HepG2 (cell line): Measurements from ENCODE around the gene GPR61. TPM values are rescaled to one million over a fixed set of nuclear protein-coding genes. Genes with fewer than 3 reads are reported as not detected.
A peak's percentile ranks its signal among the peaks of the same experiment; 100 is the strongest.

ENCODE experiments used
- ATAC-seq: fragments of 200-7000 bp; cut with Tn5 transposase; 3 replicates; pipeline ENCODE4 v1.9.1; 2020; ENCODE audit warnings: mild to moderate bottlenecking, moderate library complexity
- BruUV-seq: library from RNA; stranded (reverse); fragments of 400-500 nt; replicated peaks from 2 replicates; lab custom pipeline; 2021; lab: Mats Ljungman, UMichigan
- CTCF ChIA-PET: fragments of 300-600 bp; formaldehyde crosslinking; extraction: SDS; loops from one replicate; lab custom pipeline; 2021; ENCODE audit warnings: low total read pairs, inconsistent platforms, low intra/inter-chr PET ratio; lab: Yijun Ruan, JAX
- POLR2A ChIA-PET: fragments of 350-600 bp; sonication (Branson Sonifier 250); formaldehyde crosslinking; loops from one replicate; lab custom pipeline; 2020; ENCODE audit warnings: antibody characterized with exemption, inconsistent platforms; lab: Yijun Ruan, JAX
- DNase-seq: peaks from one replicate; pipeline ENCODE4 v3.0.0-alpha.2; 2015; ENCODE audit warnings: low spot score
- FAIRE-seq: peaks from 3 replicates; lab custom pipeline; 2011; peaks lifted over from hg19 to GRCh38; lab: Jason Lieb, UNC
- H2AFZ ChIP-seq: one replicate; pipeline ENCODE4 v1.6.1; 2011; ENCODE audit warnings: low read length, inconsistent platforms
- H3K27ac ChIP-seq: fragments of 300-600 bp; 3 replicates; pipeline ENCODE4 v1.8.0; 2011; ENCODE audit warnings: mixed run types, mild to moderate bottlenecking, mixed read lengths, low read length, inconsistent platforms; ENCODE audit not compliant: insufficient read depth; ENCODE audit errors: extremely low read length
- H3K27me3 ChIP-seq, 2 experiments: fragments of 200-600 bp in 1 of 2; 2 replicates in 1 of 2; 3 replicates in 1 of 2; pipeline versions ENCODE4 v1.6.0 to v1.8.0; 2011; ENCODE audit warnings: low read length in 2 of 2, mild to moderate bottlenecking in 2 of 2, moderate library complexity in 2 of 2, inconsistent platforms in 1 of 2; ENCODE audit not compliant: insufficient read depth in 2 of 2, control insufficient read depth in 1 of 2
- H3K36me3 ChIP-seq, 2 experiments: fragments of 200-600 bp in 1 of 2; replicated peaks in 1 of 2; 2 replicates in 1 of 2; 3 replicates in 1 of 2; pipeline versions ENCODE4 v1.5.1 to v1.8.0; 2011; ENCODE audit warnings: low read length in 2 of 2, inconsistent platforms in 1 of 2; ENCODE audit not compliant: insufficient read depth in 2 of 2, control insufficient read depth in 1 of 2
- H3K4me1 ChIP-seq: 2 replicates; pipeline ENCODE4 v1.5.1; 2012; ENCODE audit warnings: low read length, inconsistent platforms; ENCODE audit not compliant: insufficient read depth
- H3K4me2 ChIP-seq: 2 replicates; pipeline ENCODE4 v1.6.0; 2011; ENCODE audit warnings: low read depth, low read length, inconsistent platforms
- H3K4me3 ChIP-seq, 3 experiments: fragments of 200-600 bp in 1 of 3; sonication (generic), shearing (Covaris generic) in 1 of 3; replicated peaks in 1 of 3; 2 replicates each; pipeline ENCODE4 v1.5.1; 2011 to 2016; ENCODE audit warnings: low read length in 3 of 3, inconsistent platforms in 2 of 3, low read depth in 2 of 3, mild to moderate bottlenecking in 2 of 3, control low read depth in 1 of 3, mixed read lengths in 1 of 3; ENCODE audit not compliant: insufficient read depth in 1 of 3
- H3K79me2 ChIP-seq: one replicate; pipeline ENCODE4 v1.6.1; 2011; ENCODE audit warnings: low read length, inconsistent platforms; ENCODE audit not compliant: insufficient read depth
- H3K9ac ChIP-seq: 2 replicates; pipeline ENCODE4 v1.6.0; 2011; ENCODE audit warnings: mild to moderate bottlenecking, low read depth, low read length, inconsistent platforms; ENCODE audit not compliant: insufficient read depth
- H3K9me3 ChIP-seq: 2 replicates; pipeline ENCODE4 v1.5.1; 2012; ENCODE audit warnings: mild to moderate bottlenecking, low read length
- H4K20me1 ChIP-seq: 2 replicates; pipeline ENCODE4 v1.6.0; 2011; ENCODE audit warnings: inconsistent platforms, mild to moderate bottlenecking, low read length, moderate library complexity; ENCODE audit not compliant: insufficient read depth
- CEBPB ChIP-seq: IDR thresholded peaks from 2 replicates; pipeline ENCODE4 v1.6.1; 2011; ENCODE audit warnings: low read depth, low read length, improper control_type of control experiment, borderline replicate concordance
- PRDM10 ChIP-seq: sonication (generic); formaldehyde crosslinking; IDR thresholded peaks from 2 replicates; pipeline ENCODE4 v1.4.0; 2020; ENCODE audit warnings: low read depth, missing genetic modification reagents
- ZIK1 ChIP-seq: sonication (generic); formaldehyde crosslinking; IDR thresholded peaks from 2 replicates; pipeline ENCODE4 v1.5.0; 2020; ENCODE audit warnings: mild to moderate bottlenecking, low read depth, missing genetic modification reagents, borderline replicate concordance
- WGBS: methylation state at CpG from one replicate; pipeline ENCODE4 v1.1.6; 2017; ENCODE audit warnings: low lambda C conversion rate; 5-methylcytosine and 5-hydroxymethylcytosine counted together
- in situ Hi-C: cut with HindIII; loops from 2 replicates; pipeline ENCODE4 v1.10.0; 2017; ENCODE audit warnings: low pct_unique_long_range_greater_than_20kb; ENCODE audit not compliant: extremely low pct_ligation_motif_present
- intact Hi-C: fragments of 100-400 bp; cut with micrococcal nuclease; formaldehyde crosslinking; loops from one replicate; pipeline ENCODE4 v1.10.0; 2022; ENCODE audit not compliant: unreplicated experiment
- polyA plus RNA-seq, 8 experiments: library from polyadenylated mRNA; depleted of rRNA in 3 of 8; stranded (reverse) in 7 of 8; unstranded in 1 of 8; fragments of >200 nt; fragmentation: Illumina TruSeq in 4 of 8; extraction: Trizol in 4 of 8; gene quantifications; 2 replicates each; pipeline versions ENCODE4 v1.2.1 to v1.2.3, GENCODE V29; 2011 to 2016; ENCODE audit warnings: low read depth in 4 of 8, missing spikeins in 1 of 8, mixed read lengths in 1 of 8; ENCODE audit not compliant: insufficient read depth in 1 of 8
- total RNA-seq, 5 experiments: library from RNA; depleted of rRNA; stranded (reverse); fragments of >200 nt; fragmentation: Illumina TruSeq; extraction: Trizol; gene quantifications; 2 replicates each; pipeline ENCODE4 v1.2.3, GENCODE V29; 2016; ENCODE audit warnings: low read depth in 1 of 5

The GPR61 gene
- total and polyA plus RNA-seq, 2 of the 13 experiments (the other 11 are each of a cell fraction or from before 2014, with no cell fraction given): not detected

GRCh38 chr1:109534307-109534858, 5.3 kb upstream of the GPR61 start (continued):
- TF ChIP-seq PRDM10: no peak

- intact Hi-C loops (no loop called here), in situ Hi-C loops (loop anchor here (10.0 kb wide), 1 partner anchor 271 kb away; no protein-coding TSS in a partner anchor)
- H3K4me1 ChIP-seq: peaks cover 24% of the 10 kb centered on the region; the same call in 1 of the 2 replicates
- H3K27ac ChIP-seq: no peak overlapping the region
- H3K36me3 ChIP-seq: no peaks in the 10 kb centered on the region
- DNase-seq (no peak), ATAC-seq (no peak)
- H3K9ac ChIP-seq: no peak overlapping the region
- no peak overlapping the region for H2AFZ ChIP-seq
- no peak overlapping the region for H3K4me2 ChIP-seq
- no peaks in the 10 kb centered on the region for H4K20me1 ChIP-seq
- CTCF ChIA-PET: no interaction called here
- 3% methylated on average over 4 of the region's 4 CpGs for WGBS
- TF ChIP-seq CEBPB (peak; percentile 29; the same call in 1 of the 2 replicates), ZIK1 (CRISPR knock-in tag) (no peak)
- TF ChIP-seq, all 625 proteins: peak for 1
- POLR2A ChIA-PET: interaction anchor here (1.3 kb wide), 1 partner anchor 13 kb away, joined by 4 read pairs; the partner anchor contains the start of gene GNAI3
- no TSS peak for BruUV-seq
- no peaks in the 10 kb centered on the region for H3K79me2 ChIP-seq
- H3K9me3 ChIP-seq: no peaks in the 10 kb centered on the region
- H3K4me3 ChIP-seq: no peak overlapping the region
- no peak for FAIRE-seq
- peaks cover 5 to 29% of the 10 kb centered on the region in 2 experiments; a peak in 4 of 5 replicates for H3K27me3 ChIP-seq
Observed at GRCh38 chr1:109535481-109535880, 4.2 kb upstream of the GPR61 start.
